K562 (cell line): ENCODE data around the gene SLC25A33.

ENCODE experiments used
- MYC ChIP-seq, 2 experiments: fragments of 250-450 bp in 1 of 2; sonication (Bioruptor Pico) in 1 of 2; IDR thresholded peaks; 2 replicates each; pipeline versions ENCODE4 v1.5.1 to v1.6.1; 2012 to 2021; ENCODE audit warnings: low read depth in 2 of 2, borderline replicate concordance in 1 of 2, improper control_type of control experiment in 1 of 2, low read length in 1 of 2, mild to moderate bottlenecking in 1 of 2, moderate library complexity in 1 of 2
- TF ChIP-seq, protein P1 (sequence below), 2 experiments: fragments of 250-450 bp in 1 of 2; fragments of 450-650 bp in 1 of 2; sonication (Bioruptor Pico) in 1 of 2; IDR thresholded peaks; 2 replicates each; pipeline versions ENCODE4 v1.6.1 to v1.8.0; 2016 to 2021; ENCODE audit warnings: mild to moderate bottlenecking in 2 of 2, moderate library complexity in 2 of 2, missing compliant biosample characterization in 1 of 2, missing genetic modification characterization in 1 of 2

DNA sequence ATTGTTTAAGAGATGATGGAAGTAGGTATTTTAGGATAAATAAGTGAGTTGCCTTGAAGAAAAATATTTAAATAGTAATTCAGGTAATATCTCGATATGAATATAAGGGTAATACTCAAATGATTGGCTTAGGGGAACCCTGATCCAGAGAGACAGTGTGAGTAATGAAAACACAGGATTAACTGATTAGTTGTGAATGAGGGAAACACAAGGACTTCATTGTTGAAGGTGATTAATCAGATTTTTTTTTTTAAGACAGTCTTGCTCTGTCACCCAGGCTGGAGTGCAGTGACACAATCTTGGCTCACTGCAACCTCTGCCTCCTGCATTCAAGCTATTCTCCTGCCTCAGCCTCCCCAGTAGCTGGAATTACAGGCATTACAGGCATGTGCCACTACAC, 12.7 kb downstream of the SLC25A33 start:
- TF ChIP-seq MYC (IDR thresholded peaks at IDR 0.05; ENCODE audit: low read depth, low read length) (no peak), MYC (CRISPR knock-in tag; IDR thresholded peaks at IDR 0.05; ENCODE audit: borderline replicate concordance, low read depth) (no peak)
- TF ChIP-seq, protein P1, sequence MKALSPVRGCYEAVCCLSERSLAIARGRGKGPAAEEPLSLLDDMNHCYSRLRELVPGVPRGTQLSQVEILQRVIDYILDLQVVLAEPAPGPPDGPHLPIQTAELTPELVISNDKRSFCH (CRISPR knock-in tag; IDR thresholded peaks at IDR 0.05): no peak
- TF ChIP-seq, protein P1 (tag; IDR thresholded peaks at IDR 0.05): no peak
